T-helper 2 cell treated with Interferon-gamma antibody and Interleukin-4, amounts not matched to agents 5 μg/mL and 100 μg/mL, for 36 hours (primary cell): ENCODE data around the gene NHLRC1.

Experiments used
- DNase-seq: peaks from one replicate; pipeline ENCODE4 v3.0.0; 2021; ENCODE audit warnings: low spot score
- H3K27ac Mint-ChIP-seq: one replicate; pipeline ENCODE4 v1.8.0; 2021; ENCODE audit warnings: mild to moderate bottlenecking, mixed read lengths
- H3K27me3 Mint-ChIP-seq: one replicate; pipeline ENCODE4 v1.8.0; 2021; ENCODE audit warnings: low read depth, mixed read lengths
- H3K36me3 Mint-ChIP-seq: one replicate; pipeline ENCODE4 v1.8.0; 2021; ENCODE audit warnings: low read depth, mixed read lengths
- H3K4me1 Mint-ChIP-seq: one replicate; pipeline ENCODE4 v1.8.0; 2021; ENCODE audit warnings: low read depth, mixed read lengths
- H3K4me3 Mint-ChIP-seq: one replicate; pipeline ENCODE4 v1.8.0; 2022; ENCODE audit warnings: mild to moderate bottlenecking, moderate library complexity, mixed read lengths
- H3K9me3 Mint-ChIP-seq: one replicate; pipeline ENCODE4 v1.8.0; 2021; ENCODE audit warnings: mixed read lengths

Gene NHLRC1

DNA sequence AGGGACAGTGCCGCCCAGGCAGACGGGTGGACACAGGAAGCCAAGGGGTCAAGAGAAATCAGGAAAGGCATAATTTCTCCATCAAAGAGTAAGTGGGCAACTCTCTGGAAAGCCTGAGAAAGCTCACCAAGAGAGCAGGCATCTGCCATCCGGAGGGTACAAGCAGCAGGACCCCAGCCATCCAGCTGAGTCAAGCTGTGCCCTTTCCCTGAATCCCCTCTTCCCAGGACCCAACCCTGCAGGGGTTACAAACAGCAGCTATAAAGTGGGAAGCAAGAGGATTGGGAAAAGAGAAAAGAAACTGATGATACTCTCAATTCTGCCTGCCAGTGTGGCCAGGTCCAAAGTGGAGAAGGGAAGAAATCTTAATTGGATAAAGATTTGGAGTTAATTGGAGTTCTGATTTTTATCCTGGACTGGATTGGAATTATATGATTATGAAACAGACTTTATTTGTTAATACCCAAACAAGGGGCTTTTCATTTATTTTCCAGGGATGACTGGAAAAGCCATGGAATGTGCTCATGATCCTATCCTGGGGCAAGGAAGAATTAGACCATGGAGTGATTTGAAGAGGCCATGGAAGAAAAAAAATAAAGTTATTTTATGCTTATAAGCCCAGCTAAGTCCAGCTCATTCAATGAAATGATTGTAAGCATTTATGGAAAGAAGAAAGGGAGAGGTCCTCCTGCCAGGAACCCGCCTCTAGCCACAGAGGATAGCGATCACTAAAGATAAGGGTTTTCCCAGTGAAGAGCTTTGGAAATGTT, 34.9 kb downstream of the NHLRC1 start:
- H3K4me3 Mint-ChIP-seq: no peak overlapping the region
- no peak overlapping the region for H3K27ac Mint-ChIP-seq
- no peaks in the 10 kb centered on the region for H3K27me3 Mint-ChIP-seq
- no peaks in the 10 kb centered on the region for H3K36me3 Mint-ChIP-seq
- H3K4me1 Mint-ChIP-seq: no peaks in the 10 kb centered on the region
- no peak for DNase-seq
- peaks cover 12% of the 10 kb centered on the region for H3K9me3 Mint-ChIP-seq

DNA sequence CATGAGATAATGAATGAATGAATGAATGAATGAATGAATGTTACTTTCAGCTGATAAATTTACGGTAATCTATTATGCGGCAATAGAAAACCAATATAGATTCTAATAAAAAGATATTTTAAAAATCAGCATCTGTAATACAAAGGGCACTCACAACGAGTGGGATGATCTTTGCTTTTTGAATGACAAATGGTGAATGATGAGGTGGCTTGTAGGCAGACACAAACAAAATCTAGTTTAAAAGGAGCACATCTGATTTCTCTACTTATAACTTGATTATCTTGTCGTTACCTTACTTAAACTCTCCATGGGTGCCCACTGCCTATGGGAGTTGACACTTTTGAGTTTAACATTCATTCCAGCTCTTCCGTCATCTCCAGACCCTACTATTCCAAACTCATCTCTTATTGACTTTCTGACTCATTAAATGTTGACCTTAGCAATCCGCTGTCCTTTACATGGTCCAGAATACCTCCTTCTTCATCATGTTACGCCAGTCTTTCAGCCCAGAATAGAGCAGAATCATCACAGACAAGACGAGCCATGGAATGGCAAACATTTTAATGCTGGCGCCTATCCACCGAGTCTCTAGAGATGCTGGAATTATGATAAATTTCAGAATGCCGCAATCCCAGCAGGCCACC, 41.3 kb downstream of the NHLRC1 start:
- H3K4me3 Mint-ChIP-seq: no peak overlapping the region

DNA sequence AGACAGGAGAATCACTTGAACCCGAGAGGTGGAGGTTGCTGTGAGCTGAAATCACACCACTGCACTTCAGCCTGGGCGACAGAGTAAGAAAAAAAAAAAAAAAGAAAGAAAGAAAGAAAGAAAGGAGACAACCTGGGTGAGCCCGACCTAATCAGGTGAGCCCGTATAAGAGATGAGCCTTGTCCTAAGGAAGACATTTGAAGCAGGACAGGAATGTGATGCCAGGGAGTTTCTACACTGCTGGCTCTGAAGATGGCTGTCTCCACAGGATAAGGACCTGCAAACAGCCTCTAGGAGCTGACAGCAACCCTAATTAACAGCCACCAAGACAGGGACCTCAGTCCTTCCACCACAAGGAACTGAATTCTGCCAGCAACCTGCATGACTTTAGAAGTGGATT, 41.9 kb downstream of the NHLRC1 start:
- no peak for DNase-seq
- Mint-ChIP-seq H3K36me3 (no peaks in the 10 kb centered on the region), H3K4me1 (no peaks in the 10 kb centered on the region), H3K4me3 (no peak overlapping the region), H3K27ac (no peak overlapping the region), H3K27me3 (peaks cover 3% of the 10 kb centered on the region), H3K9me3 (peaks cover 13% of the 10 kb centered on the region)

More for the DNA sequence above, 41.3 kb downstream of the NHLRC1 start:
- peaks cover 7% of the 10 kb centered on the region for H3K9me3 Mint-ChIP-seq
- H3K36me3 Mint-ChIP-seq: no peaks in the 10 kb centered on the region
- no peak overlapping the region for H3K27ac Mint-ChIP-seq
- peaks cover 3% of the 10 kb centered on the region for H3K27me3 Mint-ChIP-seq
- H3K4me1 Mint-ChIP-seq: no peaks in the 10 kb centered on the region
- DNase-seq: no peak

DNA sequence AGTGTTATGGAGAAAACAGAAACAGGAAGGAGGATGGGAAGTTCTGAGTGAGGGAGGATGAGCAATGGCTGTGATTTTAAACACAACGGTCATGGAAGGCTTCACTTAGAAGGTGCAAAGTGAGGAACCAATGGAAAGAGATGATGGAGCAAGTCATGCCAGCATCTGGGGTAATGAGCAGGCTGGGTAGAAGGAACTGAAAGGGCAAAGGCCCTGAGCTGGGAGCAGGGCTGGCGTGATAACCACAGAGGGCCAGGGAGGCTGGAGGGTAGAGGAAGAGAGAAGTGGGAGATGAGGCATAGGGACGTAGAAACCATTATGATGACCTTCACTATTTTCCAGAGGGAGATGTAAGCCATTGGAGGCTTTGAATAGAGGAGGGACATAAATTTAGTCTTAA, 43.6 kb downstream of the NHLRC1 start:
- Mint-ChIP-seq H3K9me3 (peaks cover 23% of the 10 kb centered on the region), H3K4me3 (no peak overlapping the region), H3K36me3 (no peaks in the 10 kb centered on the region), H3K4me1 (no peaks in the 10 kb centered on the region), H3K27ac (no peak overlapping the region), H3K27me3 (peaks cover 3% of the 10 kb centered on the region)
- no peak for DNase-seq

DNA sequence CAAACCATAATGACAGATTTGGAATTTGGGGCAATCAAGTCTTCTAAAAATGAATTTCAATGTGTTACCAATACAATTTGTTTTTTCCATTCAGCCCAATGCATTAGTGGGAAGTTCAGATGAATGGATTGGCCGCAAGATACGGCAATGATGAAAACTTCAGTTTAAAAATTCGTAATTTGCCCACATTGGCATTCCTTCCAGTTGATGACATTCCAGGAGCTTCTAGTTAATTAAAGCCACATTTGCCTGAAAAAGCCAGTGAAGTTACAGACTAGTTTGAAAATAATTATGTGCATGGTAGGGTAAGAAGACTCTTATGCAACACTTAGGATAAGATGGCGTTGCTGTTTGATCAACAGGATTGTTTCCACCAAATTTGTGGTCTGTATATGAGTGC, 46.2 kb downstream of the NHLRC1 start:
- Mint-ChIP-seq H3K27ac (no peak overlapping the region), H3K27me3 (peaks cover 3% of the 10 kb centered on the region), H3K36me3 (no peaks in the 10 kb centered on the region), H3K9me3 (peaks cover 30% of the 10 kb centered on the region), H3K4me3 (no peak overlapping the region), H3K4me1 (no peaks in the 10 kb centered on the region)
- DNase-seq: no peak

DNA sequence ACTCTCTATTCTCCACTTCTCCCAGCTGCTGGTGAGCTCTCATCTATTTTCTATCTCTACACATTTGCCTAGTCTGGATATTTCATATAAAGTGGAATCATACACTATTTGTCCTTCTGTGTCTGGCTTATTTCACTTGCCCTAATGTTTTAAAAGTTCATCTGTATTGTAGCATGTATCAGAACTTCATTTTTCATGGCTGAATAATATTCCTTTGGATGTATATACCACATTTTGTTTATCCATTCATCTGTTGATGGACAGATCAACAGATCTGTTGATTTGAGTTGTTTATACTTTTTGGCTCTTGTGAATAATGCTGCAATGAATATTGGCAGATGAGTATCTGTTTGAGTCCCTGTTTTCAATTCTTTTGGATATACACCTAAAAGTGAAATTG, 49.6 kb downstream of the NHLRC1 start:
- Mint-ChIP-seq H3K27me3 (peaks cover 3% of the 10 kb centered on the region), H3K4me3 (no peak overlapping the region), H3K4me1 (no peaks in the 10 kb centered on the region), H3K27ac (no peak overlapping the region), H3K9me3 (peaks cover 30% of the 10 kb centered on the region), H3K36me3 (no peaks in the 10 kb centered on the region)
- DNase-seq: no peak

DNA sequence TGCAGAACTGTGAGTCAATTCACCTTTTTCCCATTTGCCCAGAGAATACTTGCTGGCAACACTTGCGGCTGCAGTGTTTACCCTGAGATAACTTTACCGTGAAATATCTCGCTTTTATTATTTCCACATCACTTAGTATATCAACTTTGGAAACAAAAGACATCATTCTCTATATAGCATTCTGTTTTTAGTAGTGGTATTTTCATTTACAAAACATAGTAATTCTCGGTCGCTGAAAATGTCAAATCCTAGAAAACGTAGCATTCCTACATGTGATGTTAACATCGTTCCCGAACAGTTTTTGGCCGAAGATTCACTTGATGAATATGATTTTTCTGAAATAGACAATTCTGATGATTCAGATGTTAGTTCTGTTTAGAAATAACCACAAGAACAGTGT, 52.0 kb downstream of the NHLRC1 start:
- Mint-ChIP-seq H3K27me3 (no peaks in the 10 kb centered on the region), H3K4me1 (no peaks in the 10 kb centered on the region), H3K9me3 (peaks cover 17% of the 10 kb centered on the region), H3K4me3 (no peak overlapping the region), H3K36me3 (no peaks in the 10 kb centered on the region), H3K27ac (no peak overlapping the region)
- no peak for DNase-seq
